Activated CD4-positive, alpha-beta T cell treated with anti-CD3 and anti-CD28 coated beads for 1 hour (primary cell): Measurements from ENCODE around the gene NGEF.

Experiments
- DNase-seq: peaks from one replicate; pipeline ENCODE4 v3.0.0-alpha.2; 2020

Gene NGEF

GRCh38 chr2:232993231-232993821, 19.7 kb downstream of the NGEF start:
- no peak for DNase-seq

DNA sequence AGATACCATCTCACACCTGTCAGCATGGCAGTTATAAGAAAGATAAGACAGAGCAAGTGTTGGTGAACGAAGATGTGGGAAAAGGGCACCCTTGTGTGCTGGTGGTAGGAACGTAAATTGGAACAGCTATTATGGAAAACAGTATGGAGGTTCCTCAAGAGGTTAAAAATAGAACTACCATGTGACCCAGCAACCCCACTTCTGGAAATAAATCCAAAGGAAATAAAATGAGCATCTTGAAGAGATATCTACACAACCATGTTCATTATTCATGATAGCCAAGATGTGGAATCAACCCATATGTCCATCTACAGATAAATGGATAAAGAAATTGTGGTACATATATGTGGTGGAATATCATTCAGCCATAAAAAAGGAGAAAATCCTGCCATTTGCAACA, 26.9 kb downstream of the NGEF start:
- DNase-seq: no peak

- DNase-seq: no peak
Observed at GRCh38 chr2:232984451-232985207, 28.4 kb downstream of the NGEF start.

GRCh38 chr2:232983669-232984140, 29.4 kb downstream of the NGEF start:
- DNase-seq: no peak

DNA sequence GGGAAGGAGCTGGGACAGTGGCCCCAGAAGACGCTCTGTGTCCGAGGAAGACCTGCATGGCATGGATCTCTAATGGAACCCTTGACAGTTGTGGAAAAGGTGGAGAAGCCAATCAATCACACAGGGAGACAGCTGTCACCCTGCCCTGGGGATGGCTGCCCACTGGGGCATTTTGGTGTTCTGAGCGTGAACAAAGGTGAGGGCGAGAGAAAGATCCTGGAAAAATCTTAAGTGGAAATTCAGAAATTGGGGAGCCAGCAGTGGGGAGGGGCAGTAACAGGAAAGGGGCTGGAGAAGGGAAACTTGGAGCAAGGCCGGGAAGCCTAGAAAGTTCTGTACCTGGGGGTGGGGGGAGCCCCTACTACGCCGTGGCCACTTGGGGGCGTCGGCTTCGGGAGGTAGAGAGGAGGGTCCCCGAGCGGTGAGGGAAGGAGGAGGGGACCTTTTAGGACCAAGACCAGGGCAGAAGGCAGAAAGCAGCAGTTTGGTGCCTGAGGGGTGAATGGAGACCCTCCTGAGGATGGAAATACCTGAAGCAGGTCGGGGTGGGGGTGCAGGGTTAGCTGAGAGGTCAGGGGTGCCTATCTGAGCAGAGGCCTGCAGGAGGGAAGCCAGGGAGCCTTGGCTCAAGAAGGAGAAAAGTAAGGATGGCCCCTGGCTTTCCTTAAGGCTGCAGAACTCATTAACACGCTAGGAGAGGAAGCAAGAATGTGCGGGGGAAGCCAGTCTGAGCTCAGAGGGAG, 30.0 kb downstream of the NGEF start:
- no peak for DNase-seq

GRCh38 chr2:232981767-232982360, 31.2 kb downstream of the NGEF start:
- no peak for DNase-seq

- no peak for DNase-seq
Observed at GRCh38 chr2:232981356-232981755, 31.7 kb downstream of the NGEF start.

DNA sequence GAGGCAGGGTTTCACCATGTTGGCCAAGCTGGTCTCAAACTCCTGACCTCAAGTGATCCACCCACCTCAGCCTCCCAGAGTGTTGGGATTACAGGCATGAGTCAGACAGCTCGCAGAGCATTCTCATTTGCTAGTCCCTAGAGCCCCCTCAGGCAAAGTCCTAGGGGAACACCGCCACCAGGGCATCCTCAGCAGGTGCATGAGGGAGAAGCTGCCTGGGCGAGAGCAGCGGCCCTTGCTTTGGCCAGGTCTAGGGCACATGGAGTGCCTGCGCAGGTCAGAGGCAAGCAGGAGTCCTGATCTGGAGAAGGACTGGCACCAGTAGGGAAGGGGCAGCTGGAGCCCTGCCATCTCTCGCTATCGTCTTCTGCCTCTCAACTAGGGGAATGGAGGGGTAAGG, 32.4 kb downstream of the NGEF start:
- no peak for DNase-seq

- DNase-seq: no peak
Observed at GRCh38 chr2:232979871-232980461, 33.1 kb downstream of the NGEF start.

DNA sequence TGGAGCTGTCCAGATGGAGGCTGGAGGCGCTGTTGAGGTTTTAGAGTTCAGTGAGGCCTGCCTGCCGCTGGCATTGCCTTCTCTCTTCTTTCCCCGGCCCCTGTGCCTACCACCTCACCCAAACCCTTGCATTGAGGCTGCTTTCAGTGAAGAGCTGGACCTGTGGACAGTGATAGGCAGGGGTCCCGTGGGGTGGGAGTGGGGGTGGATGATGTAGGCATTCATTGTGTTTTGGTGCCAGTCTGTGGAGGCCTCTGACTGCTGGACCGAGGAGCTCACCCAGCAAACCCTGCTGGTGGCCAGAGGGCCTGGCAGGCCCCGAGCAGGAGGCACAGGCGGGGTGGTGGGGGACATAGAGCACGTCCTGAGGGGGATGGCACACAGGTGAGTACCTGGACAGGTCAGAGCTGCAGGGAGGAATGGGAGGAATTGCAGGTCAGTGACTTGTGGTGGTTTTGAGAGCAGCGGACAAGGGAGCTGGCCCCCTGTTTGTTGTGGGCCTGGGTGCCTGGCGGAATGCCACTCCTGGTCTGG, 35.6 kb downstream of the NGEF start:
- no peak for DNase-seq

GRCh38 chr2:232976666-232977437, 36.2 kb downstream of the NGEF start:
- DNase-seq: no peak

DNA sequence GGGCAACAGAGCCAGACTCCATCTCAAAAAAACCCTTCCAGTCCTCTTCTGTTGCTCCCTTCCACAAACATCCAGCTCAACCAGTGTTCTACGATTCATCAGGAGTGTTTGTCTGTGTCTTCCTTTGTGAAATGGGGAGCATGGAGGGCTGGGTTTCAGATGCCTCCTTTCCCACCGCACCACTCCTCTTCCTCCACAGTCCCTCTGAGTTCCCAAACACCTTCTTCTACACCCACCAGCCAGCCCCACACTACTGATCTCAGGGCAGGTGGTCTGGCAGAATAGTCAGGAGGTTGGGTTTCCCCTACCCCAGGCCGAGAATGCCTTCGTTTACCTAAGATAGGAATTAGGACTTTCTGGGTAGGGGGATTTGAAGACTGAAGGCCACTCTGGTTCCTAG, 36.9 kb downstream of the NGEF start:
- DNase-seq: no peak

DNA sequence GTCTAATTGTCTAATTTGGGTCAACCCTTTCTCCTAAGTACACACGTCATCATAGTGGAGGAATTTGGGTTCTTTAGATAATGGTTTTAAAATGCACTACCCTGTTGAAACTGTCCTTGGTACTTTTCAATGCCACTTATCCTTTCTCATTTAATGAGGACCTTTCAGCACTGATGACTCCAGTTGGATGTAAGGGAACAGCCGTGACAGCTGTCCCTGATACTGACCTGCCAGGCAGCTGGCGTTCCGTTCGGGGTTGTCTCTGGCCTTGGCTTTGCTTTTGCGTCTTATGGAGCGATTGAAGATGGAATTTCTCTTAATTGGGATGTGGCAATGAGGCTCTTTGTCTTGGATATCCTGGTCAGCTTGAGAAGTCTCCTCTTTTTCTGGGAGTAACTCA, 38.7 kb downstream of the NGEF start:
- DNase-seq: no peak

DNA sequence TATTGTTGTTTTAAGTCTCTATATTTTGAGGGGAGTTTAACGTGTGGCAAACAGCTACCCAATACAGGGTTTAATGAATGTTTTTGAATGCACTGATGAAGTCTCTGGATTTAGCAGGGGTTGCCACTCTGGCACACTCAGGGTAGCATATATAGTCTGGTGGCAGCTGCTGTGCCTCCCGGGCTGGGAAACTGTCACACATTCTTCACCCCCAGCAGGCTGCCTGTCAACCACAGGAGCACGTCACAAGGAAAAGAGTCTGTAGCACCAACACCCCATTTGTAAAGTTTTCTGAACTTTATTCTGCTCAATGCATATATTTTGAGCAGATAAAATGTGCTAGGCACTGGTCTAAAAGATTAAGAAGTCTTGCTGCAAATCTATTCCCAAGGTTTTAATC, 39.3 kb downstream of the NGEF start:
- DNase-seq: no peak

- DNase-seq: no peak
Observed at GRCh38 chr2:232973011-232973735, 39.9 kb downstream of the NGEF start.

DNA sequence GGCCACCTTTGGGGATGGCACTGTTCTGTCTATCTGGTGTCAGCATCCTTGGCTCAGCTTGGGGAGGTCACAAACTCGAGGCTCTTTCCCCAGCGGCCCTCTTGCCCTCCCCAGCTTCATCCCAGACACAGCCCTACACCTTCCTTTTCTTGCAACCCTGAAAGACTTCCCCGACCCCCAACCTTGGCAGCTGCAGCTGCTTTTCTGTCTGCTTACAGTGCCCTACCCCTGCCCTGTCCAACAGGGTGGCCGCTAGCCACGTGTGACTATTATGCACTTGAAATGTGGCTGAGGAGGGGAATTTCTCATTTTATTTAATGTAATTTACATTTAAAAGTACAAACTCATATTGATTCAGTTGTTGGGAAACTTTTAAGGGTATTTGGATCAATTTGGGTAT, 41.3 kb downstream of the NGEF start:
- DNase-seq: no peak

- no peak for DNase-seq
Observed at GRCh38 chr2:232970051-232970450, 43.0 kb downstream of the NGEF start.

GRCh38 chr2:232967474-232967873, 45.6 kb downstream of the NGEF start:
- no peak for DNase-seq

DNA sequence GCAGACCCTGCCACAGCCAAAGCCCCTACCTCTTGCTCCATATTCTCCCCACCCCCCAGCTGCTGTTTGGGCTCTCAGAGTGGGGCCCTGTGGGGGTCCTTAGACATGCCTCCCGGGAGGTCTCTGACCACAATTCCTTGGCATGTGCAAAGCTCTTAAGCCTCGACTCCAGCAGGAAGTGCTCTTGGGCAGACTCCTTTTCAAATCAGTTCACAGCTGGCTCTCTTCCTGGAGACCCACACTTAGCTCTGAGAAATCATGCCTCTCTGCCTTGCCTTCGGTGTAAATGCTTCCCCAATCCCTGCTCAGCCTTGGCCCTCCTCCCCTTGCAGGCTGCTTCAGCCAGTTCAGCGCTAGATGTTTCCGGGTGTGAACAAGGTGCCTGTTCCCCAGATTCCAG, 46.9 kb downstream of the NGEF start:
- DNase-seq: no peak

- no peak for DNase-seq
Observed at GRCh38 chr2:232963913-232964312, 49.1 kb downstream of the NGEF start.

GRCh38 chr2:232960862-232961261, 52.2 kb downstream of the NGEF start:
- DNase-seq: no peak
